Prostate gland (tissue), 2 donors: Measurements from ENCODE around the gene THAP7.

ENCODE experiments used
- CTCF ChIP-seq, 4 experiments: fragments of 200-600 bp in 2 of 4; fragments of 450-650 bp in 2 of 4; sonication (generic) in 2 of 4; IDR thresholded peaks; 1 replicate in 3 of 4; 2 replicates in 1 of 4; pipeline ENCODE4 v1.5.1; 2016 to 2019; ENCODE audit warnings: antibody characterized with exemption in 4 of 4, mild to moderate bottlenecking in 2 of 4, moderate library complexity in 2 of 4
- POLR2AphosphoS5 ChIP-seq: sonication (generic); formaldehyde crosslinking; IDR thresholded peaks from one replicate; pipeline ENCODE4 v1.6.1; 2017; ENCODE audit warnings: antibody characterized with exemption

DNA sequence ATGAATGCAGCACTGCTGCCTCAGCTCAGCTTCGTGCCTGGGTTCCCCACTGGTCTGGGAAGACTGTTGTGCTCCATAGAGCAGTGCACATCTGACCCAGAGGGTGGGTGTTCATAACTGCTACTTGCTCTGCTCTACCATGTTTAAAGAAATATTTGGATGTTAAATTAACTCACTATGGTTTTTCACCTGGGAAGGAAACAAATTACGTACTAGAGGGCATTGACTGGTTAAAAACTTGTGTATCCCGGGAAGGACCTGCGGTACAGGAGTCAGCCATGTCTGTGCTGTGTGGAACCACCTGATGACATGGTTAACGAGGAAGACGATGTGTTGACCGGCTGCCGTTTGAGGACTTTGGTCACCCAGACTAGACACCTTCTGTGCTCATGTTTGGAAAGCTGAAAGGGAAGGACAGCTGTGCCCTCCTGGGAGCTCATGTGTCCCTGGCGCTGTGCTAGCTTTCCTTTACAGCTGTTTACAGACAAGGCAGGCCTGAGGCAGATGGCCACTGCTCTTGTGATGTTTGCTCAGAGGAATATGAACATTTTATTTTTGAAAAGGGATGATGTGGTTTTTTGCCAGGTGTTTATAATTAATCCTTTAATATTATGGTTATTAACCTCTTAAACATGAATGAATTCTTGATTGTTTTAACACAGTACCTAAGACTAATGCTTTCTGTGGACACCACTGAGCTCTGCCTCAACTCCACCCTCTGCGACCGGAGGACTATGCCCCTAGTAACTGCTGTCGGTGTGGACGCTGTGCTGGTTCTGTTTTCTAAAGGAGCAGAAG, 49.2 kb downstream of the THAP7 start:
- TF ChIP-seq CTCF (IDR thresholded peaks at IDR 0.05) (no peak), POLR2AphosphoS5 (peak; percentile 74)
